ENCODE data around the gene TMEM266.

The TMEM266 gene

GRCh38 chr15:76070921-76071635 is 11.3 kb downstream of the TMEM266 start:
- no peak for DNase-seq

DNA sequence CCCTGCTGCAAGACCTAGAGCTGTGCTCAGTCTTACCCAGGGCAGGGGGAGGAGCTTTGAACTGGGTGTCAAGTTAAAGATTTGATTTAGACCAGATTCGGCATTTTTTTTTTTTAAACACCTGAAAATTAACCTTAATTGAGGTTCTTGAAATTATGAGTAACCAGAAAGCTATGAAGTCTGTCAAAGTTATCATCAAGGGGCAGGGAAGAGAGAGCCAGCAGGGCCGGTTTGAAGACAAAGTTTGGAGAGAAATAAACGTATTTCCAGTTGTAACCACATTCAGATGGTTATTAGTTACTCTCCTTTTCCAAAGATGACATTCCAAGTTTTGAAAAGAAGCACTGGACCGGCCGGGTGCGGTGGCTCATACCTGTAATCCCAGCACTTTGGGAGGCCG is 12.0 kb downstream of the TMEM266 start:
- no peak for DNase-seq

GRCh38 chr15:76073554-76073953 is 13.8 kb downstream of the TMEM266 start:
- no peak for DNase-seq

- no peak for DNase-seq
Measured at GRCh38 chr15:76075046-76075445, 15.3 kb downstream of the TMEM266 start.

DNA sequence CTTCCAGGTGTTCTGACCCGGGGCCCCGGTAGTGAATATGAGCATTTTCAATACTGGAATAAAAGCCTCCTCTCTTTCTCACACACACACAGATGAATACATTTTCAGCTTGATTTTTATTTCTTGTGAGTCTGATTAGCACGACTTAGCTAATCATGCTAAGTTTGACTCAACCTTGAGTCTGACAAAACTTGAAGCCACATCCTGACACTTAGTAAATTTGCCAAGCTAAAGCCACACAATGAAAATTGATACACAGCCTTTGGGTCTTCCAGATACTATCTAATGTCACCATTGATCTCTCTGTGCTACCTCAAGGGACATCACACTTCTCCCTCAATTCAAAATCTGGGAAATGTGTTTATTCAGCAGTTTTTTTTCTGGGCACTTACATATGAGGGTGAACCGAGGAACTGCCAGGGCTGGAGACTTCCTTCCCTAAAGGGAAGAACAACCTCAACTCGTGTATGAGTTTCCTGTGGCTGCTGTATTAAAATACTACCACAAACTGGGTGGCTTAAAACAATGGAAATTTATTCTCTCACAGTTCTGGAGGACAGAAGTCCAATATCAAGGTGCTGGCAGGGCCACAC is 18.6 kb downstream of the TMEM266 start:
- DNase-seq, result no peak

DNA sequence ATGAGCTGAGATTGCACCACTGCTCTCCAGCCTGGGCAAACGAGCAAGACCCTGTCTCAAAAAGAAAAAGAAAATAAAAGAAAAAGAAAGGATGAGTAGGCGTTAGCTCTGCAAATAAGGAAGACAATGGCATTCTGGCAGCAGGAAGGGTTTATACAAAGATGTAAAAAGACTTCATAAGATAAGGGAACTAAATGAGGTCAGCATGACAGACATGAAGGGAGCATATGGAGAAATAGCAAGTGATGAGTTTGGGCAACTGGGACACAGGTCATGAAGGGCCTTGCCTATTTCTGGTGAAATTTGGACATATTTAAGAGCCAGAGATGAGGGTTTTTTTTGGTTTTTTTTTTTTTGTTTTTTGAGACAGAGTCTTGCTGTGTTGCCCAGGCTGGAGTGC is 24.5 kb downstream of the TMEM266 start:
- DNase-seq, result no peak

- no peak for DNase-seq
Measured at GRCh38 chr15:76098685-76099084, 38.9 kb downstream of the TMEM266 start.

DNA sequence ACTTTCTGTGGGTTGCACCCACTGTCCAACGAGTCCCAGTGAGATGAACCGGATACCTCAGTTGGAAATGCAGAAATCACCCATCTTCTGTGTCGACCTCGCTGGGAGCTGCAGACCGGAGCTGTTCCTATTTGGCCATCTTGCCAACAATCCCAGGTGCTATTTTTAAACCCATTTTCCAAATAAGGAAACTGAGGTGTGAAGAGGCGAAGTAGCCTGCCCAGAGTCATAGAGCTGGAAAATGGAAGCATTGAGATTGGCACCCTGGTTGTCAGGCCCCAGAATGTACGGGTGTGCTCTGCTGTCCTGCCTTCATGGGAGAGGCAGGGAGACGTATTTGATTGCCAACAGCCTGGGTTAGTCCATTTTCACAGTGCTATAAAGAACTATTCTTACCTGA is 39.6 kb downstream of the TMEM266 start:
- no peak for DNase-seq

DNA sequence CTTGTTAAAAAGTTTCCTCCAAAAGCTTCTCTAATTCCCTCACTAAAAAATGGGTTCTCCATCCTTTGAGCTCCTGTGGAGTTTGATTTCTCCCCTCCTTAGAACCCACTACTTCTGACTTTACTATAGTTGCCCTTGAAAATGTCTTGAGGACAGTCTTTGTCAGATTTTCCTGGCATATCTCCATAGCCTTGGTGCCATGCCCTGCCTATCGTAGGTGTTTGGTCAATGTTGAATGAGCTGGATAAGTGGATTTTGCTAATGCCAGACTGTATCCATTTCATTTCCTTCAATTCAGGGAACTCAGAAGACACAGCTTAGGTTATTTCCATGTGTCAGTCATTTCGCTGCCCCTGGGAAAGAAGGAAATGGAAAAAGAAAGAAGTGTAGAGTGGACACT is 40.6 kb downstream of the TMEM266 start:
- no peak for DNase-seq

- DNase-seq, result no peak
Measured at GRCh38 chr15:76101655-76102054, 41.9 kb downstream of the TMEM266 start.

GRCh38 chr15:76105391-76105790 is 45.6 kb downstream of the TMEM266 start:
- no peak for DNase-seq

GRCh38 chr15:76105911-76106310 is 46.1 kb downstream of the TMEM266 start:
- no peak for DNase-seq

GRCh38 chr15:76107169-76107568 is 47.4 kb downstream of the TMEM266 start:
- no peak for DNase-seq

GRCh38 chr15:76108021-76108723 is 48.4 kb downstream of the TMEM266 start:
- DNase-seq, result no peak

- DNase-seq, result no peak
Measured at GRCh38 chr15:76109046-76109445, 49.3 kb downstream of the TMEM266 start.

DNA sequence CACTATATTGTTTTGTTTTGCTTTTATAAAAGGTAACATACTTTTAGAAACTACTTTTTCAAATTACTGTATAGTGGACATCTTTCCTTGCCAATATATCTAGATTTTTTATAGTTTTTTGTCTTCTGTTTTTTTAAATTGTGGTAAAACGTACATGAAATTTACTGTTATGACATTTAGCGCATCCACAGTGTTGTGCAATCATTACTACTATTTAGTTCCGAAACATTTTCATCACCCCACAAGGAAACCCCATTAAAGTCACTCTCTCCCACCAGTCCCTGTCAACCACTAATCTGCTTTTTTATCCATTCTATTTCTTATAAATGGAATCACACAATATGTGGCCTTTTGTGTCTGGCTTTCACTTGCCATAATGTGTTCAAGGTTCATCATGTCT is 54.8 kb downstream of the TMEM266 start:
- no peak for DNase-seq

DNA sequence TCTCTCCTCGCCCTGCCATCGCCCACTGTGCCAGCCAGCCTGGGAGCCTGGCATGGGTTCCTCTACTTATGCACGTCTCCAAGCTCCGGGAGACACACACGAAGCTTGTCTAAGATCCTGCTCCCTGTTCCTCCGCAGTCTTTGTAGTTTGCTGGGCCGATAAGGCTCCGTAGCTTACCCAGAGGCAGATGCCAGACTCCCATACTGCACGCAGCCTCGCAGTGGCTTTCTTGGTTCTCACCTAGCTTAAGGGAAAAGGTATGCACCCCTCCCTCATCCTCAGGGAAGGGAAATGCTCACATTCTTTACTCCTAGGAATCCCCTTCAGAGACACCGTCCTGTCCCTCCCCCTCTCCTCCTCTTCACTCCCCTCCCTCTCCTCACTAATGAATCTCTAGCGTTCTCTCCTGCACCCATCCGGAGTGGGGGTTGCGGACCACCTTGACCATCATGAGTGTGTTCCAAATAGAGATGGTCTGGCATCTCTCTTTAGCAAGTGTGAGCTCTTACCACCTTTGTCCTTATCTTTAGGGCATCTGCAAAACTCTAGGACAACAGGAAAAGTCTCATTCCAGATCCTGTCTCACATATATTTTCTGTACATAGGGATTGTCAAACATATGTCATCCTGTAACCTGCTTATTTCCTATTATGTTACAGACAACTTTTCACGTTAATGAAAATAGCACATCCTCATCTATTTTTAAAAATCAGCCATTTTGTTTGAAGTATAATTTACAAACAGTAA is 56.5 kb downstream of the TMEM266 start:
- no peak for DNase-seq

DNA sequence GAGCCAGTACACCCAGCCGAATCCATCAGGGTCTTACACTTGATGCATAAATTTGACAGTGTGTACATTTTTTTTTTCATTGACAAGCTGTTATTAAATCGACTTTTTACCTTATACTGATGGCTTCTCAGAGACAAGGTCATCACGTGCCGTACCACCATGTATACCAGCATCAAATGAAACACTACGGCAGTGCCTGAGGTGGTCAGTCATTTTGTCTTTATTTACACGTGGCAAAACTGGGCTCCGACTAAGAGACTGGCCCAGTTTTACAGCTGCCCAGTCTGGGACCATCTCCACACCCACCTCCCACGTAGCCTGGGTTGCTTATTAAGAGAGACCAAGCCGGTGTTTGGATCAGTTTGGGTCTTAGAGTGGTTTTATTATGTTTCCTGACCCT is 57.4 kb downstream of the TMEM266 start:
- no peak for DNase-seq

GRCh38 chr15:76118767-76119166 is 59.0 kb downstream of the TMEM266 start:
- DNase-seq, result no peak

GRCh38 chr15:76123031-76123430 is 63.2 kb downstream of the TMEM266 start:
- DNase-seq, result no peak

- no peak for DNase-seq
Measured at GRCh38 chr15:76127169-76127568, 67.4 kb downstream of the TMEM266 start.

GRCh38 chr15:76127880-76128279 is 68.1 kb downstream of the TMEM266 start:
- DNase-seq, result no peak

GRCh38 chr15:76134537-76134936 is 74.8 kb downstream of the TMEM266 start:
- DNase-seq, result no peak

DNA sequence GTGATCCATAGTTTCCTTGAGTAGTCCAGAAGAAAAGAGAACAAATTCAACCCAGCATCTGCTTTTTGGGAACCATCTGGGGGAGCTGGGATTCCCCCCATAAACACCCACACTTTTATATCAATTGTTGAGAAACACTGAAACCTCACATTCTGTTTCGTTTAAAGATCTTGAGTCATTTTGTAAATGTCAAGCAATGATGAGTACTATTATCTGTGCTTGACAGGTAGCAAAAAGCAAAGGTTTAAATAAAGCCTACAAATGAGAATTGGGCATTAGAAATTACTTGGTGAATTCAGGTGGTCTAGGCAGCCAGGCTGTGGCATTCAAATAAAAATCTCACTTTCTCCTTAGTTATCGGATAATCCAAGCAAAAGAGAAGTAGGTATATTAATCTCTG is 75.7 kb downstream of the TMEM266 start:
- DNase-seq, result no peak
